ENCODE measurements around the gene PAK1.
"Not testable (repeated sequence)": the region's sequence is repeated elsewhere in the genome, so short reads cannot be mapped to it uniquely, and the experiment has no call there.

The PAK1 gene

GRCh38 chr11:77473801-77474683 is at the start of gene PAK1:
Gene PAK1, minus strand, starts transcription at chr11:77474094. Its CDS starts 81,574 bp downstream, at chr11:77392520.
- peak; percentile 76 to 77 for DNase-seq (ENCODE audit: low read depth in 2 of 2, low spot score in 1 of 2)

GRCh38 chr11:77522215-77522614 is 48.3 kb upstream of the PAK1 start:
- no peak for DNase-seq (ENCODE audit: low read depth in 2 of 2, low spot score in 1 of 2)

- no peak for DNase-seq (ENCODE audit: low read depth in 2 of 2, low spot score in 1 of 2)
These were observed 46.0 kb upstream of the PAK1 start for GRCh38 chr11:77519847-77520246.

- DNase-seq (ENCODE audit: low read depth in 2 of 2, low spot score in 1 of 2): no peak
These were observed 44.6 kb upstream of the PAK1 start for GRCh38 chr11:77518471-77518870.

GRCh38 chr11:77517753-77518152 is 43.9 kb upstream of the PAK1 start:
- DNase-seq (ENCODE audit: low read depth in 2 of 2, low spot score in 1 of 2): no peak

- no peak for DNase-seq (ENCODE audit: low read depth in 2 of 2, low spot score in 1 of 2)
These were observed 43.3 kb upstream of the PAK1 start for GRCh38 chr11:77517226-77517625.

GRCh38 chr11:77515483-77515882 is 41.6 kb upstream of the PAK1 start:
- no peak for DNase-seq (ENCODE audit: low read depth in 2 of 2, low spot score in 1 of 2)

GRCh38 chr11:77515063-77515462 is 41.2 kb upstream of the PAK1 start:
- no peak for DNase-seq (ENCODE audit: low read depth in 2 of 2, low spot score in 1 of 2)

GRCh38 chr11:77512092-77512491 is 38.2 kb upstream of the PAK1 start:
- no peak for DNase-seq (ENCODE audit: low read depth in 2 of 2, low spot score in 1 of 2)

- DNase-seq (ENCODE audit: low read depth in 2 of 2, low spot score in 1 of 2): no peak
These were observed 37.0 kb upstream of the PAK1 start for GRCh38 chr11:77510851-77511250.

GRCh38 chr11:77510095-77510494 is 36.2 kb upstream of the PAK1 start:
- DNase-seq (ENCODE audit: low read depth in 2 of 2, low spot score in 1 of 2): no peak

GRCh38 chr11:77508019-77508418 is 34.1 kb upstream of the PAK1 start:
- DNase-seq (ENCODE audit: low read depth in 2 of 2, low spot score in 1 of 2): no peak

GRCh38 chr11:77506857-77507256 is 33.0 kb upstream of the PAK1 start:
- DNase-seq (ENCODE audit: low read depth in 2 of 2, low spot score in 1 of 2): no peak

GRCh38 chr11:77505956-77506355 is 32.1 kb upstream of the PAK1 start:
- no peak for DNase-seq (ENCODE audit: low read depth in 2 of 2, low spot score in 1 of 2)

- no peak for DNase-seq (ENCODE audit: low read depth in 2 of 2, low spot score in 1 of 2)
These were observed 29.1 kb upstream of the PAK1 start for GRCh38 chr11:77503006-77503405.

GRCh38 chr11:77502346-77502905 is 28.5 kb upstream of the PAK1 start:
- DNase-seq (ENCODE audit: low read depth in 2 of 2, low spot score in 1 of 2): no peak

GRCh38 chr11:77501758-77502157 is 27.9 kb upstream of the PAK1 start:
- DNase-seq (ENCODE audit: low read depth in 2 of 2, low spot score in 1 of 2): no peak

- DNase-seq (ENCODE audit: low read depth in 2 of 2, low spot score in 1 of 2): no peak
These were observed 23.5 kb upstream of the PAK1 start for GRCh38 chr11:77497368-77497767.

GRCh38 chr11:77495526-77495925 is 21.6 kb upstream of the PAK1 start:
- DNase-seq (ENCODE audit: low read depth in 2 of 2, low spot score in 1 of 2): no peak

GRCh38 chr11:77490035-77490434 is 16.1 kb upstream of the PAK1 start:
- DNase-seq (ENCODE audit: low read depth in 2 of 2, low spot score in 1 of 2): not testable (repeated sequence)

GRCh38 chr11:77487790-77488189 is 13.9 kb upstream of the PAK1 start:
- no peak for DNase-seq (ENCODE audit: low read depth in 2 of 2, low spot score in 1 of 2)

GRCh38 chr11:77479746-77480352 is 6.0 kb upstream of the PAK1 start:
- no peak for DNase-seq (ENCODE audit: low read depth in 2 of 2, low spot score in 1 of 2)

Data from stimulated activated CD8-positive, alpha-beta memory T cell treated with anti-CD3 and anti-CD28 coated beads, Interleukin-4, amount 100 ng/mL, for 1 hour (primary cell).